ENCODE measurements around the gene HMGCLL1.

HMGCLL1 gene

GRCh38 chr6:55545791-55546190 is 33.2 kb downstream of the HMGCLL1 start:
- TF ChIP-seq CTCF (IDR thresholded peaks at IDR 0.05; ENCODE audit: insufficient read depth, low read length), result no peak
- TF ChIP-seq, protein P1, sequence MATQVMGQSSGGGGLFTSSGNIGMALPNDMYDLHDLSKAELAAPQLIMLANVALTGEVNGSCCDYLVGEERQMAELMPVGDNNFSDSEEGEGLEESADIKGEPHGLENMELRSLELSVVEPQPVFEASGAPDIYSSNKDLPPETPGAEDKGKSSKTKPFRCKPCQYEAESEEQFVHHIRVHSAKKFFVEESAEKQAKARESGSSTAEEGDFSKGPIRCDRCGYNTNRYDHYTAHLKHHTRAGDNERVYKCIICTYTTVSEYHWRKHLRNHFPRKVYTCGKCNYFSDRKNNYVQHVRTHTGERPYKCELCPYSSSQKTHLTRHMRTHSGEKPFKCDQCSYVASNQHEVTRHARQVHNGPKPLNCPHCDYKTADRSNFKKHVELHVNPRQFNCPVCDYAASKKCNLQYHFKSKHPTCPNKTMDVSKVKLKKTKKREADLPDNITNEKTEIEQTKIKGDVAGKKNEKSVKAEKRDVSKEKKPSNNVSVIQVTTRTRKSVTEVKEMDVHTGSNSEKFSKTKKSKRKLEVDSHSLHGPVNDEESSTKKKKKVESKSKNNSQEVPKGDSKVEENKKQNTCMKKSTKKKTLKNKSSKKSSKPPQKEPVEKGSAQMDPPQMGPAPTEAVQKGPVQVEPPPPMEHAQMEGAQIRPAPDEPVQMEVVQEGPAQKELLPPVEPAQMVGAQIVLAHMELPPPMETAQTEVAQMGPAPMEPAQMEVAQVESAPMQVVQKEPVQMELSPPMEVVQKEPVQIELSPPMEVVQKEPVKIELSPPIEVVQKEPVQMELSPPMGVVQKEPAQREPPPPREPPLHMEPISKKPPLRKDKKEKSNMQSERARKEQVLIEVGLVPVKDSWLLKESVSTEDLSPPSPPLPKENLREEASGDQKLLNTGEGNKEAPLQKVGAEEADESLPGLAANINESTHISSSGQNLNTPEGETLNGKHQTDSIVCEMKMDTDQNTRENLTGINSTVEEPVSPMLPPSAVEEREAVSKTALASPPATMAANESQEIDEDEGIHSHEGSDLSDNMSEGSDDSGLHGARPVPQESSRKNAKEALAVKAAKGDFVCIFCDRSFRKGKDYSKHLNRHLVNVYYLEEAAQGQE (IDR thresholded peaks at IDR 0.05; ENCODE audit: insufficient replicate concordance, low read depth), result no peak
- no peak for TF ChIP-seq GABPA (IDR thresholded peaks at IDR 0.05; ENCODE audit: low read depth)
- TF ChIP-seq SPI1 (IDR thresholded peaks at IDR 0.05; ENCODE audit: borderline replicate concordance, low read depth), result no peak
- no peak for TF ChIP-seq POLR2AphosphoS5 (IDR thresholded peaks at IDR 0.05; ENCODE audit: low read depth)
- no peaks in the 10 kb centered on the region for H3K27me3 ChIP-seq (ENCODE audit: insufficient read depth, poor library complexity, severe bottlenecking)
- no peak for DNase-seq (ENCODE audit: low read depth in 1 of 2, low spot score in 1 of 2)
- no peak overlapping the region for H3K27ac ChIP-seq (replicated peaks)
- H3K4me3 ChIP-seq (replicated peaks; ENCODE audit: insufficient read depth, low read length), result no peak overlapping the region

GRCh38 chr6:55543633-55544309 is 35.2 kb downstream of the HMGCLL1 start:
- Histone ChIP-seq H3K27ac (replicated peaks) (no peak overlapping the region), H3K27me3 (ENCODE audit: insufficient read depth, poor library complexity, severe bottlenecking) (no peaks in the 10 kb centered on the region), H3K4me3 (replicated peaks; ENCODE audit: insufficient read depth, low read length) (no peak overlapping the region)
- TF ChIP-seq POLR2AphosphoS5 (IDR thresholded peaks at IDR 0.05; ENCODE audit: low read depth) (no peak), CTCF (IDR thresholded peaks at IDR 0.05; ENCODE audit: insufficient read depth, low read length) (no peak), GABPA (IDR thresholded peaks at IDR 0.05; ENCODE audit: low read depth) (no peak)
- TF ChIP-seq, protein P1 (IDR thresholded peaks at IDR 0.05; ENCODE audit: insufficient replicate concordance, low read depth), result no peak
- no peak for DNase-seq (ENCODE audit: low read depth in 1 of 2, low spot score in 1 of 2)

GRCh38 chr6:55541024-55541423 is 38.0 kb downstream of the HMGCLL1 start:
- DNase-seq (ENCODE audit: low read depth in 1 of 2, low spot score in 1 of 2), result no peak
- H3K27me3 ChIP-seq (ENCODE audit: insufficient read depth, poor library complexity, severe bottlenecking), result no peaks in the 10 kb centered on the region
- H3K4me3 ChIP-seq (replicated peaks; ENCODE audit: insufficient read depth, low read length), result no peak overlapping the region
- no peak overlapping the region for H3K27ac ChIP-seq (replicated peaks)
- TF ChIP-seq, protein P1 (IDR thresholded peaks at IDR 0.05; ENCODE audit: insufficient replicate concordance, low read depth), result no peak
- TF ChIP-seq SPI1 (IDR thresholded peaks at IDR 0.05; ENCODE audit: borderline replicate concordance, low read depth), result no peak
- no peak for TF ChIP-seq GABPA (IDR thresholded peaks at IDR 0.05; ENCODE audit: low read depth)
- no peak for TF ChIP-seq POLR2AphosphoS5 (IDR thresholded peaks at IDR 0.05; ENCODE audit: low read depth)
- no peak for TF ChIP-seq CTCF (IDR thresholded peaks at IDR 0.05; ENCODE audit: insufficient read depth, low read length)

Data from HL-60 (cell line).